Gastroesophageal sphincter (tissue), 4 donors: Measurements from ENCODE around the gene HS3ST6. TPM values are rescaled to one million over a fixed set of nuclear protein-coding genes. Genes with fewer than 3 reads are reported as not detected.

Experiments
- ATAC-seq: fragments of 150-250 bp; one replicate; pipeline ENCODE4 v1.9.1; 2016; ENCODE audit warnings: mild to moderate bottlenecking, moderate library complexity
- H3K27ac ChIP-seq, 4 donors: fragments of 200-600 bp; sonication (generic) in 3 of 4; 1 replicate in 3 of 4; 2 replicates in 1 of 4; pipeline ENCODE4 v1.5.1; 2016 to 2019
- H3K27me3 ChIP-seq: fragments of 200-600 bp; sonication (generic); one replicate; pipeline ENCODE4 v1.5.1; 2019
- H3K36me3 ChIP-seq, 2 donors: fragments of 200-600 bp; sonication (generic); one replicate each; pipeline ENCODE4 v1.5.1; 2019; ENCODE audit warnings: control low read depth in 1 of 2
- H3K4me1 ChIP-seq, 3 donors: fragments of 200-600 bp; sonication (generic); 1 replicate in 2 of 3; 2 replicates in 1 of 3; pipeline ENCODE4 v1.5.1; 2016 to 2019; ENCODE audit warnings: control low read depth in 2 of 3
- H3K4me3 ChIP-seq, 2 donors: fragments of 200-600 bp; sonication (generic); one replicate each; pipeline ENCODE4 v1.5.1; 2019; ENCODE audit warnings: mild to moderate bottlenecking in 1 of 2, moderate library complexity in 1 of 2
- H3K9me3 ChIP-seq, 3 donors: fragments of 200-600 bp; sonication (generic); one replicate each; pipeline ENCODE4 v1.5.1; 2017 to 2019; ENCODE audit warnings: control low read depth in 2 of 3
- CTCF ChIP-seq, 4 experiments: fragments of 200-600 bp in 2 of 4; fragments of 450-650 bp in 2 of 4; sonication (generic) in 1 of 4; IDR thresholded peaks; one replicate each; pipeline ENCODE4 v1.5.1; 2017 to 2019; ENCODE audit warnings: antibody characterized with exemption in 4 of 4, mild to moderate bottlenecking in 2 of 4, moderate library complexity in 2 of 4
- EP300 ChIP-seq: sonication (generic); formaldehyde crosslinking; IDR thresholded peaks from one replicate; pipeline ENCODE4 v1.6.1; 2017; ENCODE audit warnings: antibody characterized with exemption, mild to moderate bottlenecking
- POLR2A ChIP-seq, 2 donors: fragments of 450-650 bp; IDR thresholded peaks; one replicate each; pipeline ENCODE4 v1.6.1; 2017; ENCODE audit warnings: antibody characterized with exemption in 2 of 2, mild to moderate bottlenecking in 2 of 2, moderate library complexity in 1 of 2
- POLR2AphosphoS5 ChIP-seq: sonication (generic); formaldehyde crosslinking; IDR thresholded peaks from one replicate; pipeline ENCODE4 v1.6.1; 2017; ENCODE audit warnings: antibody characterized with exemption
- WGBS, 2 donors: methylation state at CpG; one replicate each; pipeline ENCODE4 v1.1.5; 2018; ENCODE audit warnings: low coverage in 1 of 2; 5-methylcytosine and 5-hydroxymethylcytosine counted together
- total RNA-seq, 4 donors: library from RNA; depleted of rRNA; stranded (reverse); fragments of >200 nt; gene quantifications; one replicate each; pipeline ENCODE4 v1.1.0, GENCODE V29; 2016

HS3ST6 gene
- total RNA-seq: not detected

DNA sequence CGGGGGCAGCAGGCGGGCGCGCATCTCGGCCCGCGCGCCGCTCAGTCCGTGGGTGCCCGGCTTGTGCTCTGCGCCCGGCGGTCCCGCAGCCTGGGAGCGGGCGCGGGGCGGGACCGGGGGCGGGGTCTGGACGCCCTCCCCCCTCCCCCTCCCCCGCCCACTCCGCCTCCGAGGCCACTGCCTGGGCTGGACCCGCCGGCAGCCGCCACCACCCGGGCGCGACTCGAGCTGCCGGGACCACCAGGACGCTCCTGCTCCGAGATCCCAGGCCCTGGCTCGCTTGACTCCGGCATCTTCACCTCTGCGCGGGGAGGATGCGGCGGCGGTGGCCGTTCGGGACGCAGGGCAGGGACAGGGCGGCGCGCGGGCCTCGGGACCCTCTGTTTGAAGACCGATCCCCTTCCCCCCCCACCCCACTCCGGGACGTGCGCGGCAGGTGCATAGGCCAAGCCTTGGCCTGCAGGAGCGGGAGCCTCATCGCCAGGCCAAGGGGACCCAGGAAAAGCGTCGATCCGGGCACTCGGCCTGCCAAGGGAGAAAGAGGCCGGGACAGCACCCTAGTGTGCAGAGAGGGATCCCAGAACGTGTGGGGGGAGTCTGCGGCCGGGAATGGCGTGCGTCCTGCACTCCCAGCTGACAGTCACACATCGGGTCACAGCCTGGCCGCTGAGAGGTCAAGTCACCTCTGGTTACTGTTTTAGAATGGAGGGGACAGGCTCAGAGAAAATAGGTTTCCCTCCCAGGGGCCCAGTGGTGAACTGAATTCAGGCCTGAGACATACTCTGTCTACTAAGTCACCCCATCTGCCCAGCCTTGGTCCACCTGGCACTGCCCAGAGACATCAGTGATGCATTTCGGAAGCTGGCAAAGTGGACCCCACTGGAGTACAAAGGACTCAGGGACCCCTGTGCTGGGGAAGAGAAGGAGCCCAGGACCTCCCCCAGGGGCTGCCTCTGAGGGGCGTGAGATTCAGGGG lies at the start of gene HS3ST6:
HS3ST6 (minus strand) TSS at position 65 of the 976 bp plus-strand sequence. CDS start 92 bp downstream, outside the sequence.
- Histone ChIP-seq H3K9me3 (no peaks in the 10 kb centered on the region), H3K36me3 (no peaks in the 10 kb centered on the region), H3K27ac (no peak within 1 kb of the TSS), H3K4me3 (peak within 1 kb of the TSS in 1 of 2 donors; percentile 16), H3K27me3 (peaks cover 100% of the 10 kb centered on the region), H3K4me1 (peaks cover 0 to 21% (median 4%) of the 10 kb centered on the region in 3 donors)
- WGBS, 2 donors: no CpG with 5 or more reads among the region's 71 CpGs
- no peak for ATAC-seq
- no peak for TF ChIP-seq POLR2A (IDR thresholded peaks at IDR 0.05)
- no peak for TF ChIP-seq EP300
- TF ChIP-seq CTCF (IDR thresholded peaks at IDR 0.05): no peak
- TF ChIP-seq POLR2AphosphoS5: no peak

DNA sequence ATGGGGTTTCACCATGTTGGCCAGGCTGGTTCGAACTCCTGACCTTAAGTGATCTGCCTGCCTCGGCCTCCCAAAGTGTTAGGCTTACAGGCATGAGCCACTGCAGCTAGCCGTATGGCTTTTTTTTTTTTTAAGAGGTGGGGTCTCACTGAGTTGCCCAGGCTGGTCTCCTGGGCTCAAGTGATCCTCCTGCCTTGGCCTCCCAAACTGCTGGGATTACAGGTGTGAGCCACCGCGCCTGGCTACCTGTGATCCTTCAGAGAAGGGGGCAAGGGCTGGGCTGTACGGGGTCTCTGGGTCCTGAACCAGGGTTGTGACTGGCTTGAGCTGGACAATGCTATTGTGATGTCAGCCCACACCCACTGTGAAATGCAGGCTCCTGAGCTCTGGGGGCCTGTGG lies 48.2 kb upstream of the HS3ST6 start, which contains the start of gene RNF151:
RNF151 (plus strand) TSS at position 397 of the 400 bp plus-strand sequence. CDS start 26 bp downstream, outside the sequence.
- Histone ChIP-seq H3K4me1 (peaks cover 0 to 47% (median 18%) of the 10 kb centered on the region in 3 donors), H3K36me3 (peaks cover 0 to 18% of the 10 kb centered on the region in 2 donors), H3K27ac (peak within 1 kb of the TSS in 3 of 4 donors; percentile 98 to 99 (median 98)), H3K4me3 (peak within 1 kb of the TSS in 1 of 2 donors; percentile 93), H3K9me3 (no peaks in the 10 kb centered on the region), H3K27me3 (no peaks in the 10 kb centered on the region)
- no peak for ATAC-seq
- TF ChIP-seq POLR2A (IDR thresholded peaks at IDR 0.05): no peak
- TF ChIP-seq EP300: no peak
- no peak for TF ChIP-seq CTCF (IDR thresholded peaks at IDR 0.05)
- TF ChIP-seq POLR2AphosphoS5: no peak
- no CpG with 5 or more reads among the region's 6 CpGs for WGBS, 2 donors

DNA sequence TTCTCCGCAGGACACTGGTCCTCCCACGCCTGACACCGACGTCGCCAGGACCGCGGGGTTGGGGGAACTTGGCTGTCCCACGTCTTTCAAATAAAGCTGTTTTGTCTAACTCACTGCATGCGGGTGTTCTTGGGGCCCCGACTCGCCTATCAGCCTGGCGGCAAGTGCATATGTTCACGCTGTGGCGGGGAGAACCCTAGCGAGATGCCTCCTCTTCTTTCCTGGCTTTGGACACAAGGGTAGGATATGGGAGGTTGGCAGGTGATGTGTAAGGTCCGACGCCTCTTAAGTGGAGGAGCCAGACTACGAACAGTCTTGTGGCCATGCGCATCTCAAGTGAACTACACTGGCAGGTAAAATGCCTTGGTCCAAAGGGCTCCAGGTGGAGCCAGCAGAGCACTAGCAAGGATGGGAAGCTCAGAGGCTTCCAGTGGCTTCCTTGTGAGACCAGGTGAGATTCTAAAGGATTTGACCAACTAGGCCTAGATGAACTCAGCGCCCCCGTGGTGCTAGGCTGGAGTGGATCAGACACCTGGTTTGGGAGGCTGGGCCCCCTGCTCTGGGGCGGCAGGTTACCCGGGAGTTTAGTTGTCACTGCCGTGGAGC lies 47.3 kb upstream of the HS3ST6 start:
- Histone ChIP-seq H3K27ac (peak overlapping the region; percentile 76 to 99 (median 98)), H3K36me3 (peaks cover 0 to 27% of the 10 kb centered on the region in 2 donors), H3K4me3 (peak overlapping the region; percentile 50 to 93), H3K4me1 (peaks cover 0 to 47% (median 16%) of the 10 kb centered on the region in 3 donors), H3K9me3 (no peaks in the 10 kb centered on the region), H3K27me3 (no peaks in the 10 kb centered on the region)
- no peak for ATAC-seq
- TF ChIP-seq POLR2A (IDR thresholded peaks at IDR 0.05) (no peak), EP300 (no peak), POLR2AphosphoS5 (no peak), CTCF (IDR thresholded peaks at IDR 0.05) (no peak)
- 70 to 80% methylated on average over 1 to 2 of the region's 24 CpGs for WGBS, 2 donors

- peaks cover 0 to 54% (median 21%) of the 10 kb centered on the region in 3 donors for H3K4me1 ChIP-seq
- peak; percentile 99 for ATAC-seq
- peak within 1 kb of the TSS; percentile 85 to 99 (median 98) for H3K27ac ChIP-seq
- 0% methylated on average over 24 of the region's 97 CpGs; no CpG with 5 or more reads in 1 of the 2 donors for WGBS, 2 donors
- peak; percentile 98 to 99 for TF ChIP-seq POLR2A (IDR thresholded peaks at IDR 0.05)
- TF ChIP-seq EP300: no peak
- TF ChIP-seq POLR2AphosphoS5: peak; percentile 100
- peak in 1 of 4 experiments; percentile 32 for TF ChIP-seq CTCF (IDR thresholded peaks at IDR 0.05)
- H3K4me3 ChIP-seq: peak within 1 kb of the TSS; percentile 50 to 93
- peaks cover 0 to 27% of the 10 kb centered on the region in 2 donors for H3K36me3 ChIP-seq
- no peaks in the 10 kb centered on the region for H3K9me3 ChIP-seq
- H3K27me3 ChIP-seq: no peaks in the 10 kb centered on the region
Observed at GRCh38 chr16:1964506-1965395, 46.5 kb upstream of the HS3ST6 start, which contains the start of gene RPS2. RPS2 (minus strand) TSS chr16:1964826; CDS start chr16:1964625, 201 bp downstream.
